H1 (cell line): ENCODE measurements around the gene B4GALT5. TPM values are rescaled to one million over a fixed set of nuclear protein-coding genes. Genes with fewer than 3 reads are reported as not detected.

Experiments
- ATF3 ChIP-seq: IDR thresholded peaks from 2 replicates; pipeline ENCODE4 v1.6.1; 2011; ENCODE audit warnings: low read depth, mild to moderate bottlenecking, low read length; ENCODE audit not compliant: insufficient read depth
- CBX5 ChIP-seq: fragments of 300-800, 300-1000 bp; sonication (generic); IDR thresholded peaks from 2 replicates; pipeline ENCODE4 v1.7.1; 2016; ENCODE audit warnings: antibody characterized with exemption, low read length, low read depth
- CTBP2 ChIP-seq: IDR thresholded peaks from 2 replicates; pipeline ENCODE4 v1.7.0; 2011; ENCODE audit warnings: borderline replicate concordance, mild to moderate bottlenecking, moderate library complexity, mixed read lengths, low read length; ENCODE audit not compliant: insufficient read depth, insufficient read length
- CTCF ChIP-seq, 3 experiments: IDR thresholded peaks; 1 replicate in 2 of 3; 2 replicates in 1 of 3; pipeline versions ENCODE4 v1.5.1 to v1.6.1; 2011; ENCODE audit warnings: low read length in 3 of 3, mild to moderate bottlenecking in 3 of 3, inconsistent platforms in 2 of 3, low read depth in 1 of 3, moderate library complexity in 1 of 3; ENCODE audit not compliant: insufficient read depth in 1 of 3; ENCODE audit errors: control extremely low read depth in 1 of 3
- HDAC6 ChIP-seq: IDR thresholded peaks from one replicate; pipeline ENCODE4 v1.7.1; 2012; ENCODE audit warnings: low read depth, mild to moderate bottlenecking, inconsistent platforms, low read length, moderate library complexity
- POLR2A ChIP-seq, 2 experiments: IDR thresholded peaks; 1 replicate in 1 of 2; 2 replicates in 1 of 2; pipeline ENCODE4 v1.6.1; 2011; ENCODE audit warnings: low read depth in 2 of 2, low read length in 2 of 2, mild to moderate bottlenecking in 2 of 2; ENCODE audit errors: control extremely low read depth in 1 of 2
- RNF2 ChIP-seq: fragments of 200-900, 300-1000 bp; sonication (generic); IDR thresholded peaks from 2 replicates; pipeline ENCODE4 v1.7.1; 2016; ENCODE audit warnings: borderline replicate concordance, low read depth, mild to moderate bottlenecking, antibody characterized with exemption, low read length; ENCODE audit not compliant: poor library complexity, severe bottlenecking; ENCODE audit errors: missing control alignments
- SAP30 ChIP-seq: fragments of 300-600 bp; sonication (generic); IDR thresholded peaks from 2 replicates; pipeline ENCODE4 v1.7.1; 2012; ENCODE audit warnings: low read length, moderate library complexity, mild to moderate bottlenecking, inconsistent platforms; ENCODE audit not compliant: insufficient read depth, insufficient replicate concordance
- SP4 ChIP-seq: IDR thresholded peaks from 2 replicates; pipeline ENCODE4 v1.6.1; 2012; ENCODE audit warnings: low read length, inconsistent platforms
- ZNF274 ChIP-seq: IDR thresholded peaks from 2 replicates; pipeline ENCODE4 v1.7.0; 2012; ENCODE audit warnings: low read length, borderline replicate concordance; ENCODE audit errors: extremely low read depth
- polyA plus RNA-seq, 7 experiments: library from polyadenylated mRNA; depleted of rRNA in 3 of 7; stranded (reverse) in 5 of 7; unstranded in 2 of 7; fragments of >200 nt in 5 of 7; fragments of 200-250 nt in 2 of 7; gene quantifications; 1 replicate in 5 of 7; 2 replicates in 1 of 7; 4 replicates in 1 of 7; pipeline versions ENCODE4 v1.2.1 to v1.2.3, GENCODE V29; 2011 to 2013; ENCODE audit warnings: missing spikeins in 2 of 7, mixed read lengths in 2 of 7
- total RNA-seq: library from RNA; stranded (reverse); fragmentation: NEBNext Ultra II Directional; extraction: Animal tissue kit (Norgen Biotek cat#: 25700); gene quantifications from 2 replicates; pipeline ENCODE4 v1.2.1, GENCODE V29; 2021

B4GALT5 gene
- total and polyA plus RNA-seq, 2 of the 8 experiments (the other 6 are each of a cell fraction or from before 2014, with no cell fraction given) = 46.5 to 75.4 TPM

- no peak for TF ChIP-seq RNF2
- TF ChIP-seq HDAC6 = no peak
- no peak for TF ChIP-seq CBX5
- no peak for TF ChIP-seq SP4
- TF ChIP-seq ATF3 = no peak
- no peak for TF ChIP-seq CTCF (IDR thresholded peaks at IDR 0.05; ENCODE audit: control extremely low read depth in 1 of 3, insufficient read depth in 1 of 3, low read depth in 1 of 3, low read length in 3 of 3)
- no peak for TF ChIP-seq SAP30
- no peak for TF ChIP-seq CTBP2
- TF ChIP-seq POLR2A (IDR thresholded peaks at IDR 0.05; ENCODE audit: control extremely low read depth in 1 of 2, low read depth in 2 of 2, low read length in 2 of 2) = no peak
- TF ChIP-seq ZNF274 = no peak
- TF ChIP-seq, all 59 proteins: peak for 0
Measured at GRCh38 chr20:49635866-49636265, 77.8 kb downstream of the B4GALT5 start (continued).
